Mucosa of gallbladder (tissue), 1 donor: ENCODE results near the gene CPT2. TPM values are rescaled to one million over a fixed set of nuclear protein-coding genes. Genes with fewer than 3 reads are reported as not detected.

ENCODE experiments used
- DNase-seq: peaks from one replicate; pipeline ENCODE4 v3.0.0-alpha.2; 2020; ENCODE audit warnings: low spot score
- total RNA-seq: library from RNA; stranded (reverse); gene quantifications from one replicate; pipeline ENCODE4 v1.2.1, GENCODE V29; 2021
- donor health status: DM: no; HTN: no; CAD: no.

Gene CPT2
- total RNA-seq, 1 donor from 2014 or later: 35.0 TPM

DNA sequence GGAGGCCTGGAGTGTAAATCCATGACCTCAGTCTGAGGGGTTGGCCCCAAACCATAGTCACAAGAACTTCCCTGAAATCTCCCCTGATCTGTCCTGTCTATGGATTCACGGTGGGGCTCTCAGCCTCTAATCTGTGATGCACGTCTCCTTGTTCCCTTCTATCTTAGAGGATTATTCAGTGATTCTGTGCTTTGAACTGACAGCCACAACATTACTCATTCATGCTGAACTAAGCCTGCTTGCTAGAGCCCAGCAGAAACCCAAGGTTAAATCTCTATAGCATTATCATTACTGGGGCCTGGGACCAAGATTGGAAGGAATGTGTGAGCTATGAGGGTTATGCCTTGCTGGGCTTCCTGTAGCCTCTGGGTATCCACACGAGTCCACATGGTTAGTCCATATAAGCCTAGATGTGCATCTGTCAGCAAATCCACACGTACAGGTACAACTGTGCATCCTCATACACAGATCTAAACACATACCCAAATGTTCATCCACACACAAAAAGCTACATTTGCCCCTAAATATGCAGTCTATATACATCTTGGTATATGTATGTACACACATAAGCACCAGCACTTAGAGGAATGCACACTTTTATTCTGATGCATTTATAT lies 64.1 kb downstream of the CPT2 start:
- no peak for DNase-seq

DNA sequence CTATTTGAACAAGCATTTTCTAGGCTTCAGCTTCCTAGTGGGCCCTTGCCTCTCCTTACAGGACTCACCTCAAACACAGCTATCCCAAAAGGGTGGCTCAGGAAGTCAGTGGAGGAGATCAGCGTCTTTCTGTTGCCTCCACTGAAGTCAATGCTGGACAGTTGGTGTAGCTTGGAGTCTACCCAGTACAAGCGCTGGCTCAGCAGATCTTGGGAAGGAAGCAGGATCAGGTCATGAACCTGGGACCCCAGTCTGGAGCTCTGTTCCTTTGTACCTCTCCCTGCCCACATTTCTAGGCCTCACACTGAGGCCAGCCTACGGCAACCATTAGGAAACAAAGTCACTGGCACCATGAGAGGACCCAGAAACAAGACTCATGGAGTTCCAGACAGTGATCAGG lies 65.4 kb downstream of the CPT2 start:
- no peak for DNase-seq

Other genes starting within 250 kb of the CPT2 start
- gene PODN, start 134.6 kb upstream of the CPT2 start, total RNA-seq: 250 TPM
- gene SLC1A7, start 54.2 kb upstream of the CPT2 start, total RNA-seq: 21.1 TPM
- 56.7 TPM for gene CZIB, start 23.8 kb downstream of the CPT2 start, total RNA-seq
- gene MAGOH, start 41.7 kb downstream of the CPT2 start, total RNA-seq: 27.9 TPM
- gene LRP8, start 131.2 kb downstream of the CPT2 start, total RNA-seq: 3.5 TPM